Panc1 (cell line): ENCODE data around the gene ARFIP2. TPM values are rescaled to one million over a fixed set of nuclear protein-coding genes. Genes with fewer than 3 reads are reported as not detected.
A peak's percentile ranks its signal among the peaks of the same experiment; 100 is the strongest.

Source experiments
- ATAC-seq: fragments of 200-7000 bp; cut with Tn5 transposase; 2 replicates; pipeline ENCODE4 v1.9.1; 2020; ENCODE audit warnings: mild to moderate bottlenecking, moderate library complexity
- BruUV-seq: library from RNA; stranded (reverse); fragments of 400-500 nt; replicated peaks from 2 replicates; lab custom pipeline; 2021; lab: Mats Ljungman, UMichigan
- CTCF ChIA-PET: fragments of 300-600 bp; sonication (Branson Sonifier 250); formaldehyde crosslinking; loops from one replicate; lab custom pipeline; 2022; ENCODE audit warnings: antibody characterized with exemption; lab: Charles Lee
- POLR2A ChIA-PET: fragments of 300-600 bp; sonication (Branson Sonifier 250); formaldehyde crosslinking; loops from one replicate; lab custom pipeline; 2022; ENCODE audit warnings: antibody characterized with exemption; lab: Charles Lee
- DNase-seq: peaks from one replicate; pipeline ENCODE4 v3.0.0-alpha.2; 2010; ENCODE audit warnings: low read depth, low spot score
- H3K27ac ChIP-seq: 2 replicates; pipeline ENCODE4 v1.5.1; 2011; ENCODE audit warnings: mild to moderate bottlenecking, low read length, inconsistent platforms
- H3K27me3 ChIP-seq: fragments of 200-500 bp; sonication (Bioruptor generic); 2 replicates; pipeline ENCODE4 v1.6.0; 2014; ENCODE audit warnings: low read length, inconsistent platforms; ENCODE audit not compliant: control insufficient read depth, insufficient read depth
- H3K36me3 ChIP-seq: fragments of 200-500 bp; sonication (Bioruptor generic); 2 replicates; pipeline ENCODE4 v1.5.1; 2014; ENCODE audit warnings: inconsistent platforms, mild to moderate bottlenecking, low read length, moderate library complexity; ENCODE audit not compliant: control insufficient read depth, insufficient read depth
- H3K4me1 ChIP-seq: 2 replicates; pipeline ENCODE4 v1.5.1; 2011; ENCODE audit warnings: inconsistent platforms, mild to moderate bottlenecking, low read length, moderate library complexity; ENCODE audit not compliant: control insufficient read depth, insufficient read depth
- H3K4me3 ChIP-seq, 2 experiments: 2 replicates each; pipeline ENCODE4 v1.5.1; 2011 to 2012; ENCODE audit warnings: low read depth in 2 of 2, low read length in 2 of 2, mild to moderate bottlenecking in 2 of 2, inconsistent platforms in 1 of 2, moderate library complexity in 1 of 2
- H3K9me3 ChIP-seq: fragments of 200-500 bp; sonication (Bioruptor generic); 2 replicates; pipeline ENCODE4 v1.5.1; 2014; ENCODE audit warnings: low read depth, mild to moderate bottlenecking, inconsistent platforms, low read length, moderate library complexity; ENCODE audit not compliant: control insufficient read depth, insufficient read depth
- POLR2AphosphoS5 ChIP-seq: IDR thresholded peaks from 2 replicates; pipeline ENCODE4 v1.6.1; 2012; ENCODE audit warnings: mild to moderate bottlenecking, low read depth, low read length, moderate library complexity
- REST ChIP-seq, 2 experiments: IDR thresholded peaks; 2 replicates each; pipeline ENCODE4 v1.6.1; 2011 to 2012; ENCODE audit warnings: low read depth in 2 of 2, control low read depth in 1 of 2, low read length in 1 of 2, mild to moderate bottlenecking in 1 of 2, moderate library complexity in 1 of 2; ENCODE audit not compliant: insufficient read depth in 1 of 2
- SIN3A ChIP-seq: IDR thresholded peaks from 2 replicates; pipeline ENCODE4 v1.6.1; 2012; ENCODE audit warnings: low read depth, mild to moderate bottlenecking, low read length, moderate library complexity, borderline replicate concordance; ENCODE audit not compliant: insufficient read depth
- TCF7L2 ChIP-seq: IDR thresholded peaks from 2 replicates; pipeline ENCODE4 v1.6.1; 2011; ENCODE audit warnings: mild to moderate bottlenecking, low read depth, low read length, inconsistent platforms
- in situ Hi-C: cut with HindIII; loops from 2 replicates; pipeline ENCODE4 v1.10.0; 2016; ENCODE audit warnings: low sequenced_read_pairs, low pct_unique_long_range_greater_than_20kb
- intact Hi-C: fragments of 100-400 bp; cut with micrococcal nuclease; formaldehyde crosslinking; loops from one replicate; pipeline ENCODE4 v1.10.0; 2022; ENCODE audit not compliant: unreplicated experiment
- total RNA-seq: library from RNA; stranded (reverse); gene quantifications from one replicate; pipeline ENCODE4 v1.2.1, GENCODE V29; 2021; ENCODE audit not compliant: unreplicated experiment
- TF ChIP-seq, protein P1 (sequence below): fragments of 450-650 bp; IDR thresholded peaks from 2 replicates; pipeline ENCODE4 v1.5.1; 2017; ENCODE audit warnings: mild to moderate bottlenecking

ARFIP2 gene
- total RNA-seq, 1 experiment from 2014 or later = 116 TPM

GRCh38 chr11:6497069-6497839, 16.1 kb upstream of the ARFIP2 start, which contains the start of gene DNHD1:
Gene DNHD1 (plus strand): TSS chr11:6497280. CDS start chr11:6498216, 936 bp downstream.
- in situ Hi-C loops = no loop called here
- no peak within 1 kb of the TSS for H3K27ac ChIP-seq

DNA sequence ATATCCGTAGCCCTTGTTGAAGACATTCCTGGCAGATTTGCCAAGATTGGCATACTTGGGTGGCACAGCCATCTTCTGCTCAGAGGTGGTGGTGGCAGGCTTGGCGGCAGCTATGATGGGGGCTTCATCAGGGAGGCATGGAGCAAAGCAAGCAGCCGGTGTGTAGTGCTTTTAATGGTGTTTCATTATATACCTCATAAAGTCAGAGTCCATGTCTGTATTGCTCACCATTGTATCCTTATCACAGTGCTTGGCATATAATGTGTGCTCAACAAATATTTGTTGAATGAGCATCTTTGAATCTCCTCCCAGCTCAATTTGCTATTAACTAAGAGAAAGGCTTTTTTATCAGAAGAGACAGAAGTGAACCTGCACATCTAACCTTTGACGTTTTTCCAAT, 8.2 kb upstream of the ARFIP2 start:
- Histone ChIP-seq H3K27me3 (no peaks in the 10 kb centered on the region), H3K4me1 (no peaks in the 10 kb centered on the region), H3K27ac (no peak overlapping the region), H3K9me3 (no peaks in the 10 kb centered on the region), H3K4me3 (no peak overlapping the region), H3K36me3 (peaks cover 25% of the 10 kb centered on the region; the same call in 1 of the 2 replicates)
- in situ Hi-C loops (no loop called here), intact Hi-C loops (no loop called here)
- no TSS peak for BruUV-seq
- DNase-seq (no peak), ATAC-seq (no peak)
- TF ChIP-seq, protein P1, sequence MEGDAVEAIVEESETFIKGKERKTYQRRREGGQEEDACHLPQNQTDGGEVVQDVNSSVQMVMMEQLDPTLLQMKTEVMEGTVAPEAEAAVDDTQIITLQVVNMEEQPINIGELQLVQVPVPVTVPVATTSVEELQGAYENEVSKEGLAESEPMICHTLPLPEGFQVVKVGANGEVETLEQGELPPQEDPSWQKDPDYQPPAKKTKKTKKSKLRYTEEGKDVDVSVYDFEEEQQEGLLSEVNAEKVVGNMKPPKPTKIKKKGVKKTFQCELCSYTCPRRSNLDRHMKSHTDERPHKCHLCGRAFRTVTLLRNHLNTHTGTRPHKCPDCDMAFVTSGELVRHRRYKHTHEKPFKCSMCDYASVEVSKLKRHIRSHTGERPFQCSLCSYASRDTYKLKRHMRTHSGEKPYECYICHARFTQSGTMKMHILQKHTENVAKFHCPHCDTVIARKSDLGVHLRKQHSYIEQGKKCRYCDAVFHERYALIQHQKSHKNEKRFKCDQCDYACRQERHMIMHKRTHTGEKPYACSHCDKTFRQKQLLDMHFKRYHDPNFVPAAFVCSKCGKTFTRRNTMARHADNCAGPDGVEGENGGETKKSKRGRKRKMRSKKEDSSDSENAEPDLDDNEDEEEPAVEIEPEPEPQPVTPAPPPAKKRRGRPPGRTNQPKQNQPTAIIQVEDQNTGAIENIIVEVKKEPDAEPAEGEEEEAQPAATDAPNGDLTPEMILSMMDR = no peak
- no peak for TF ChIP-seq POLR2AphosphoS5
- TF ChIP-seq REST (IDR thresholded peaks at IDR 0.05; ENCODE audit: insufficient read depth in 1 of 2, low read depth in 2 of 2, low read length in 1 of 2) = no peak
- TF ChIP-seq SIN3A = no peak
- no peak for TF ChIP-seq TCF7L2
- ChIA-PET POLR2A (interaction anchor here (0.5 to 1.3 kb wide), 2 partner anchors 8 to 13 kb away, joined by 6 to 15 read pairs; partner anchors contain the start of genes ARFIP2 and TIMM10B), CTCF (interaction anchor here (0.7 kb wide), 1 partner anchor 111 kb away, joined by 3 read pairs; no protein-coding TSS in a partner anchor)

More at GRCh38 chr11:6497069-6497839, 16.1 kb upstream of the ARFIP2 start, which contains the start of gene DNHD1:
- H3K27me3 ChIP-seq = no peaks in the 10 kb centered on the region
- POLR2A ChIA-PET = interaction anchor here (0.6 to 1.6 kb wide), 3 partner anchors 16 to 103 kb away, joined by 4 to 8 read pairs (median 4); partner anchors contain the start of genes ARFIP2 and TIMM10B
- H3K4me1 ChIP-seq = no peaks in the 10 kb centered on the region
- no peak within 1 kb of the TSS for H3K4me3 ChIP-seq
- no TSS peak for BruUV-seq
- TF ChIP-seq SIN3A (no peak), POLR2AphosphoS5 (no peak), REST (IDR thresholded peaks at IDR 0.05; ENCODE audit: insufficient read depth in 1 of 2, low read depth in 2 of 2, low read length in 1 of 2) (no peak), TCF7L2 (no peak)
- TF ChIP-seq, protein P1 = no peak
- intact Hi-C loops = no loop called here
- CTCF ChIA-PET = interaction anchor here (1.5 kb wide), 1 partner anchor 118 kb away, joined by 5 read pairs; no protein-coding TSS in a partner anchor
- no peak for DNase-seq
- H3K36me3 ChIP-seq = peaks cover 6% of the 10 kb centered on the region; the same call in 1 of the 2 replicates
- ATAC-seq = peak; percentile 49; the same call in 1 of the 2 replicates
- H3K9me3 ChIP-seq = no peaks in the 10 kb centered on the region
